A375 (cell line): ENCODE measurements around the gene NEURL2. TPM values are rescaled to one million over a fixed set of nuclear protein-coding genes. Genes with fewer than 3 reads are reported as not detected.

Experiments
- total RNA-seq: library from RNA; depleted of rRNA; stranded (reverse); fragments of >200 nt; shearing (Covaris generic); gene quantifications from 2 replicates; pipeline ENCODE4 v1.2.3, GENCODE V29; 2014; rRNA removed

Gene NEURL2
- 6.0 and 6.7 TPM in 2 replicates for total RNA-seq

DNA sequence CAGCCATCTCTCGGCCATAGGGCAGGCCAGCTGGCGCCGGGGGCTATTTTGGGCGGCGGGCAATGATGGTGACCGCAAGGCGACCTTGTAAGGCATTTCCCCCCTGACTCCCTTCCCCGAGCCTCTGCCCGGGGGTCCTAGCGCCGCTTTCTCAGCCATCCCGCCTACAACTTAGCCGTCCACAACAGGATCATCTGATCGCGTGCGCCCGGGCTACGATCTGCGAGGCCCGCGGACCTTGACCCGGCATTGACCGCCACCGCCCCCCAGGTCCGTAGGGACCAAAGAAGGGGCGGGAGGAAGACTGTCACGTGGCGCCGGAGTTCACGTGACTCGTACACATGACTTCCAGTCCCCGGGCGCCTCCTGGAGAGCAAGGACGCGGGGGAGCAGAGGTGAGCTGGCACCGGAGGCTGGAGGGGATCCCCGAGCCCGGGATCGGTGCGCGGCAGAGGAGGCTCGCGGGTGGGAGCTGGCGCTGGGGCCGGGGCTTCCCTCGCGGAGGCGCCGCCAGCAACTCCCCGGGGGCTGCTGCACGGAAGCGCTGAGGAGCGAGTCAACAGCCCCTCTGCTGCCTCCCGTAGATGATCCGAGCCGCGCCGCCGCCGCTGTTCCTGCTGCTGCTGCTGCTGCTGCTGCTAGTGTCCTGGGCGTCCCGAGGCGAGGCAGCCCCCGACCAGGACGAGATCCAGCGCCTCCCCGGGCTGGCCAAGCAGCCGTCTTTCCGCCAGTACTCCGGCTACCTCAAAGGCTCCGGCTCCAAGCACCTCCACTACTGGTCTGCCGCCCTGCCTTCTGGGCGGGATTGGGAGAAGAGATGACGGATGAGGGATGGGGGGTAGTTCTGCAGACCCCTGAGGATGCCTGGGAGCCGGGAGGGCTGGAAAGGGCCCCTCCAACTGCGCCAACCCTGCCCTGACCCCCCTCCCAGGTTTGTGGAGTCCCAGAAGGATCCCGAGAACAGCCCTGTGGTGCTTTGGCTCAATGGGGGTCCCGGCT, at the start of gene NEURL2, which contains the start of gene CTSA:
Gene NEURL2, minus strand, starts transcription at position 224 of the 999 bp plus-strand sequence. Its CDS starts 217 bp downstream, at position 7.
Gene CTSA, plus strand, starts transcription at position 351 of the 999 bp plus-strand sequence. Its CDS starts 234 bp downstream, at position 585.

DNA sequence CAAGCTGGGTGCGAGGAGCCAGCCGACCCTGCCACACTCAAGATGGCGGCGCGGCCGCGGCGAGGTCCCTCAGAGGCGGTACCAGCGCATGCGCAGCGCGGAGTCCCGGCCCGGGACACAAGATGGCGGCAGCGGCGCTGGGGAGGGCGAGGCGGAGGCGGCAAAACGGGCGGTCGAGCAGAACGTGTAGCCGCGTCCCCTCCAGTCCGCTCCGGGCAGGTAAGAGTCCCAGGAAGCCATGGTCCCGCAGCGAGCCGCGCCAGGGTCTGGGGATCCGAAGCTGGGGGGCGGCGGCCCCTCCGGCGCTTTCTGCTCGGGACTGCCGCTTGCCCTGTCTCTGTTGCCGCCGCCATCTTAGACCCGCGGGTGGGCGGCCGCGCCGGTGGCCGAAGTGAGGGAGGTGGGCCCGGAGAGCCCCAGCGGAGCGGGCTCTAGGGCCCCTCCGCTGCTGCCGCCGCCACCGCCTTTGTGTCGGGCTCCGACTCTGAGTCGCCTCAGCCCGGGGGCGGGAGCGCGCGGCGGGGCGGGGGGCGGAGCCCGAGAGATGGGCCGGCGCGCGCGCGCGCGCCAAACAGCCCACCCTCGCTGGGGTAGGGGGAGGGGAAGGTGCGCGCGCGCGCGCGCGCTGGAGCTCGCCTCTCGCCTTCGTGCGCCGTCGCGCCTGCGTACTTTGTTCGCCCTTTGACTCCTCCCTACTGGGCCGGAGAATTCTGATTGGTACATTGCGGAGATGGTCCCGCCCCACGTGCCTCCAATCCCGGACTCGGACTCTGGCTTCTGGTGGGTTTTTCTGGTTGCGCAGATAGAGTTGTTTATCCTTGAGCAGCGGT, 43.8 kb upstream of the NEURL2 start, which contains the start of gene PCIF1:
Gene PCIF1, plus strand, starts transcription at position 98 of the 830 bp plus-strand sequence. CDS start 4,317 bp downstream, outside the sequence.

GRCh38 chr20:45911486-45912343, 20.7 kb upstream of the NEURL2 start, which contains the start of gene PLTP:
Gene PLTP (minus strand): TSS chr20:45912155. CDS start chr20:45911452, 703 bp downstream.

DNA sequence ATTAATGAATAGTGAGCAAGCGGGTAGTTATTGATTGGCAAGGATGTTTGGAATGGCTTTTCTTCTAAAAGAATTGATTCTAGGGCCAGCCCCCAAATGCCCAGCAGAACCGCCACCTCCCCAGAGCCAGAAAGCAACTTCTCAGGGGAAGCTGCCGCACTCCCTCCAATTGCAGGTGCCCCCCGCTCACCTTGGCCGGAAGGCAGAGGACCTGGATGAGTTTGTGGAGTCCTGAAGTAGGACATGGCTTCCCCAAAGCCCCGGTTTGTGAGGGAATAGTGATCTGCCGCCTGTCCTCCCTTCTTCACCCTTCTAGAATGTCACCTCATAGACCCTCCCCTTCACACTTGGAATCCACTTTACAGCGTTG, 3.7 kb downstream of the NEURL2 start, which contains the start of gene SPATA25:
Gene SPATA25, minus strand, starts transcription at position 277 of the 370 bp plus-strand sequence. Its CDS starts 32 bp downstream, at position 245.

DNA sequence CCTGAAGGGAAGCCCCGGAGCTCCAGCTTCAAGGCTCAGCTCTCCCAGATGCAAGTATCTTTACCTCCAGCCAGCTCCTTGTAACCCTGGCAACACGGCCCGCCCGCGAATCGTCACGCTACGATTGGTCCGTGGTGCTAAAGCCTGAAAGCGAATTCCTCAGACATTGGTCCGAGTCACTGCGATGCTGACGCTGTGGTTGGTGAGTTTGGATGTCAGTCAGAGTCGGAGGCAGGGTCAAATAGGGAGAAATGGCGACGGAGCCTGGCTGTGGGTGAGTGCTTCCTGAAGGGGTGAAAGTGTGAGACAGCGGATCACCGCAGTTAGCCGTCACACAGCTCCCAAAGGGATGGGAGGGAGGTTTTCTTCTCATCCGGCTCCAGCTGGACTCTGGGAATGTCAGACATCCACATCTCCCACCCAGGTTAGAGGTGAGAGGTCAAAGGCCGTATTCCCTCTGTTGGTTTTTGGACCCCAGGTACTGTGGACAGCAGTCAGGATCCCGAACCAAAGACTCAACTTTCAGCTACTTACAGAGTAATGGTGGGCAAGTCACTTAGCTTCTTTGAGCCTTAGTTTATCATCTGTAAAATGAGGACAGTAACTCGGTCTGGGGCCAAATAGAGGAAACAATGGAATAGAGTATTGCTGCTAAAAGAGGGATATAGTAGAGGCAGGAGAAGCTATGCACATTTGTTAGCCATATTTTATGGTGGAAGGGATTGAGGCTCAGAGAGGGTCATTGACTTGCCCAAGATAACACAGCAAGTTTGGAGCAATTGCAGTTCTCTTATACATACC, 9.8 kb downstream of the NEURL2 start, which contains the start of gene ZSWIM1:
Gene ZSWIM1, plus strand, starts transcription at position 240 of the 801 bp plus-strand sequence. CDS start 1,366 bp downstream, outside the sequence.

GRCh38 chr20:45857114-45857881, 33.7 kb downstream of the NEURL2 start, which contains the start of the genes ACOT8 and ZSWIM3:
Gene ACOT8 (minus strand): TSS chr20:45857392. CDS start chr20:45857315, 77 bp downstream.
Gene ZSWIM3 (plus strand): TSS chr20:45857614. CDS start chr20:45857826, 212 bp downstream.

Other genes starting within 250 kb of the NEURL2 start
- gene WFDC11, start 221.0 kb downstream of the NEURL2 start, total RNA-seq = not detected in 2 replicates
- not detected in 2 replicates for gene WFDC13, start 189.2 kb downstream of the NEURL2 start, total RNA-seq
- gene WFDC10B, start 186.2 kb downstream of the NEURL2 start, total RNA-seq = not detected in 2 replicates
- gene SPINT4, start 168.9 kb downstream of the NEURL2 start, total RNA-seq = not detected in 2 replicates
- gene WFDC3, start 99.3 kb downstream of the NEURL2 start, total RNA-seq = 0.41 and 1.9 TPM in 2 replicates
- 100 and 116 TPM in 2 replicates for gene DNTTIP1, start 99.3 kb downstream of the NEURL2 start, total RNA-seq
- gene UBE2C, start 78.6 kb downstream of the NEURL2 start, total RNA-seq = 200 and 242 TPM in 2 replicates
- 1.7 TPM in 1 of 2 replicates, not detected in the other for gene TNNC2, start 63.9 kb downstream of the NEURL2 start, total RNA-seq
- 89.4 and 89.5 TPM in 2 replicates for gene SNX21, start 57.4 kb downstream of the NEURL2 start, total RNA-seq
- 52.4 and 54.0 TPM in 2 replicates for gene ACOT8, start 33.8 kb downstream of the NEURL2 start, total RNA-seq
- gene ZSWIM3, start 33.6 kb downstream of the NEURL2 start, total RNA-seq = 3.1 and 3.8 TPM in 2 replicates
- gene ZSWIM1, start 10.0 kb downstream of the NEURL2 start, total RNA-seq = 6.6 and 13.4 TPM in 2 replicates
- 2.6 and 3.1 TPM in 2 replicates for gene SPATA25, start 3.6 kb downstream of the NEURL2 start, total RNA-seq
- gene CTSA, start 127 bp upstream of the NEURL2 start, total RNA-seq = 59.4 and 69.5 TPM in 2 replicates
- gene PLTP, start 20.9 kb upstream of the NEURL2 start, total RNA-seq = 73.1 and 78.4 TPM in 2 replicates
- 13.1 and 14.9 TPM in 2 replicates for gene PCIF1, start 43.5 kb upstream of the NEURL2 start, total RNA-seq
- 32.9 and 37.4 TPM in 2 replicates for gene ZNF335, start 81.0 kb upstream of the NEURL2 start, total RNA-seq
- 0.11 and 0.21 TPM in 2 replicates for gene MMP9, start 117.7 kb upstream of the NEURL2 start, total RNA-seq
- gene SLC12A5, start 138.0 kb upstream of the NEURL2 start, total RNA-seq = not detected in 2 replicates
- 20.6 and 21.6 TPM in 2 replicates for gene NCOA5, start 198.8 kb upstream of the NEURL2 start, total RNA-seq
- gene CD40, start 227.1 kb upstream of the NEURL2 start, total RNA-seq = 5.4 and 6.1 TPM in 2 replicates